SK-N-SH treated with all-trans-retinoic acid at 6 μM for 48 hours (cell line): Measurements from ENCODE around the gene RPN1.

Experiments
- ATAC-seq: fragments of 200-7000 bp; cut with Tn5 transposase; 3 replicates; pipeline ENCODE4 v1.9.1; 2020; ENCODE audit warnings: mild to moderate bottlenecking, moderate library complexity
- ARNTL ChIP-seq: fragments of 450-650 bp; formaldehyde crosslinking; IDR thresholded peaks from 2 replicates; pipeline ENCODE4 v1.5.0; 2020; ENCODE audit warnings: low read depth, mild to moderate bottlenecking, moderate library complexity, borderline replicate concordance
- BACH2 ChIP-seq: fragments of 250-450 bp; sonication (Bioruptor Pico); IDR thresholded peaks from 2 replicates; pipeline ENCODE4 v1.9.0; 2021; ENCODE audit warnings: mild to moderate bottlenecking, borderline replicate concordance
- CSDC2 ChIP-seq: fragments of 250-450 bp; sonication (Bioruptor Pico); IDR thresholded peaks from 2 replicates; pipeline ENCODE4 v1.5.0; 2020; ENCODE audit warnings: mild to moderate bottlenecking, moderate library complexity
- ESRRG ChIP-seq: fragments of 250-450 bp; sonication (Bioruptor Pico); IDR thresholded peaks from 2 replicates; pipeline ENCODE4 v1.6.1; 2021; ENCODE audit warnings: mild to moderate bottlenecking
- OSR1 ChIP-seq: fragments of 250-450 bp; sonication (Bioruptor Pico); IDR thresholded peaks from 2 replicates; pipeline ENCODE4 v1.8.0; 2022; ENCODE audit warnings: moderate library complexity, mild to moderate bottlenecking, inconsistent platforms
- PPARA ChIP-seq: fragments of 250-450 bp; sonication (Bioruptor Pico); IDR thresholded peaks from 2 replicates; pipeline ENCODE4 v1.5.0; 2020; ENCODE audit warnings: mild to moderate bottlenecking, borderline replicate concordance
- RARB ChIP-seq: fragments of 250-450 bp; sonication (Bioruptor Pico); IDR thresholded peaks from 2 replicates; pipeline ENCODE4 v1.8.0; 2021; ENCODE audit warnings: mild to moderate bottlenecking, moderate library complexity
- SNAI2 ChIP-seq: fragments of 250-450 bp; sonication (Bioruptor Pico); IDR thresholded peaks from 2 replicates; pipeline ENCODE4 v1.5.0; 2020; ENCODE audit warnings: mild to moderate bottlenecking, moderate library complexity
- TCF4 ChIP-seq: fragments of 250-450 bp; sonication (Bioruptor Pico); IDR thresholded peaks from 2 replicates; pipeline ENCODE4 v1.8.0; 2021; ENCODE audit warnings: mild to moderate bottlenecking, moderate library complexity, borderline replicate concordance
- TOX ChIP-seq: fragments of 250-450 bp; sonication (Bioruptor Pico); IDR thresholded peaks from 2 replicates; pipeline ENCODE4 v1.8.0; 2021; ENCODE audit warnings: mild to moderate bottlenecking, moderate library complexity, borderline replicate concordance
- ZC3H10 ChIP-seq: fragments of 250-450 bp; sonication (Bioruptor Pico); IDR thresholded peaks from 2 replicates; pipeline ENCODE4 v1.5.1; 2021; ENCODE audit warnings: mild to moderate bottlenecking, moderate library complexity
- ZFP3 ChIP-seq: fragments of 250-450 bp; sonication (Bioruptor Pico); IDR thresholded peaks from 2 replicates; pipeline ENCODE4 v1.5.0; 2020; ENCODE audit warnings: mild to moderate bottlenecking, moderate library complexity
- ZFP30 ChIP-seq: fragments of 450-650 bp; formaldehyde crosslinking; IDR thresholded peaks from 2 replicates; pipeline ENCODE4 v1.5.0; 2022; ENCODE audit warnings: mild to moderate bottlenecking, moderate library complexity
- ZNF70 ChIP-seq: fragments of 450-650 bp; formaldehyde crosslinking; IDR thresholded peaks from 2 replicates; pipeline ENCODE4 v1.5.0; 2020; ENCODE audit warnings: mild to moderate bottlenecking, moderate library complexity
- ZNF8 ChIP-seq: fragments of 450-650 bp; formaldehyde crosslinking; IDR thresholded peaks from 2 replicates; pipeline ENCODE4 v1.5.0; 2020; ENCODE audit warnings: mild to moderate bottlenecking, moderate library complexity
- TF ChIP-seq, protein P1 (sequence below): fragments of 250-450 bp; sonication (Bioruptor Pico); IDR thresholded peaks from 2 replicates; pipeline ENCODE4 v1.5.1; 2021; ENCODE audit warnings: mild to moderate bottlenecking, moderate library complexity
- TF ChIP-seq, protein P2 (sequence below): fragments of 250-450 bp; sonication (Bioruptor Pico); IDR thresholded peaks from 2 replicates; pipeline ENCODE4 v1.8.0; 2021; ENCODE audit warnings: low read depth, mild to moderate bottlenecking, moderate library complexity, borderline replicate concordance
- TF ChIP-seq, protein P3 (sequence below): fragments of 250-450 bp; sonication (Bioruptor Pico); IDR thresholded peaks from 2 replicates; pipeline ENCODE4 v1.5.0; 2020; ENCODE audit warnings: mild to moderate bottlenecking, moderate library complexity
- TF ChIP-seq, protein P4 (sequence below): fragments of 250-450 bp; sonication (Bioruptor Pico); IDR thresholded peaks from 2 replicates; pipeline ENCODE4 v1.5.1; 2020; ENCODE audit warnings: low read depth, mild to moderate bottlenecking, moderate library complexity
- TF ChIP-seq, protein P5 (sequence below): fragments of 250-450 bp; sonication (Bioruptor Pico); IDR thresholded peaks from 2 replicates; pipeline ENCODE4 v1.8.0; 2020; ENCODE audit warnings: mild to moderate bottlenecking, moderate library complexity, borderline replicate concordance

Gene RPN1

DNA sequence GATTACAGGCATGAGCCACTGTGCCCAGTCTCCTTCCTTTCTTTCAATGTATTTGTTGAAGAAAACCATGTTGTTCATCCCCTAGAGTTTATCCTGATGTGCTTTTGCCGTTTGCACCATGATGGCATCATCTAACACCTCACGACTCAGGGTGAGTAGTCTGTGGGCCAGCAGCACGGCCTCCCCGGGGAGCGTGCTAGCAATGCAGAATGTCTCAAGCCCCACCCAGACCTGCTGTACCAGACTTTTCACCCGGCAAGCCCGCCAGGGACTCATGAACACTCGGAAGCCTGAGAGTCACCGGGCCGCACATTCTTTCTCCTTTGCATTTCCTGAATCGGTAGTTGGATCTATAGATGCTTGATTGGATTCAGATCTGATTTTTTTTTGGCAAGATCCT lies 64.6 kb downstream of the RPN1 start:
- ATAC-seq, result no peak
- TF ChIP-seq ESRRG (CRISPR knock-in tag) (no peak), ARNTL (no peak), SNAI2 (CRISPR knock-in tag) (no peak), ZFP30 (CRISPR knock-in tag) (no peak), BACH2 (no peak), PPARA (CRISPR knock-in tag) (no peak), TOX (CRISPR knock-in tag) (no peak), CSDC2 (CRISPR knock-in tag) (no peak), ZC3H10 (CRISPR knock-in tag) (no peak), RARB (CRISPR knock-in tag) (no peak), TCF4 (CRISPR knock-in tag) (no peak)
- TF ChIP-seq, protein P1, sequence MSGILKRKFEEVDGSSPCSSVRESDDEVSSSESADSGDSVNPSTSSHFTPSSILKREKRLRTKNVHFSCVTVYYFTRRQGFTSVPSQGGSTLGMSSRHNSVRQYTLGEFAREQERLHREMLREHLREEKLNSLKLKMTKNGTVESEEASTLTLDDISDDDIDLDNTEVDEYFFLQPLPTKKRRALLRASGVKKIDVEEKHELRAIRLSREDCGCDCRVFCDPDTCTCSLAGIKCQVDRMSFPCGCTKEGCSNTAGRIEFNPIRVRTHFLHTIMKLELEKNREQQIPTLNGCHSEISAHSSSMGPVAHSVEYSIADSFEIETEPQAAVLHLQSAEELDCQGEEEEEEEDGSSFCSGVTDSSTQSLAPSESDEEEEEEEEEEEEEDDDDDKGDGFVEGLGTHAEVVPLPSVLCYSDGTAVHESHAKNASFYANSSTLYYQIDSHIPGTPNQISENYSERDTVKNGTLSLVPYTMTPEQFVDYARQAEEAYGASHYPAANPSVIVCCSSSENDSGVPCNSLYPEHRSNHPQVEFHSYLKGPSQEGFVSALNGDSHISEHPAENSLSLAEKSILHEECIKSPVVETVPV (CRISPR knock-in tag), result no peak
- TF ChIP-seq, protein P2, sequence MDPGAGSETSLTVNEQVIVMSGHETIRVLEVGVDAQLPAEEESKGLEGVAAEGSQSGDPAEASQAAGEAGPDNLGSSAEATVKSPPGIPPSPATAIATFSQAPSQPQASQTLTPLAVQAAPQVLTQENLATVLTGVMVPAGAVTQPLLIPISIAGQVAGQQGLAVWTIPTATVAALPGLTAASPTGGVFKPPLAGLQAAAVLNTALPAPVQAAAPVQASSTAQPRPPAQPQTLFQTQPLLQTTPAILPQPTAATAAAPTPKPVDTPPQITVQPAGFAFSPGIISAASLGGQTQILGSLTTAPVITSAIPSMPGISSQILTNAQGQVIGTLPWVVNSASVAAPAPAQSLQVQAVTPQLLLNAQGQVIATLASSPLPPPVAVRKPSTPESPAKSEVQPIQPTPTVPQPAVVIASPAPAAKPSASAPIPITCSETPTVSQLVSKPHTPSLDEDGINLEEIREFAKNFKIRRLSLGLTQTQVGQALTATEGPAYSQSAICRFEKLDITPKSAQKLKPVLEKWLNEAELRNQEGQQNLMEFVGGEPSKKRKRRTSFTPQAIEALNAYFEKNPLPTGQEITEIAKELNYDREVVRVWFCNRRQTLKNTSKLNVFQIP, result no peak
- TF ChIP-seq, protein P3, sequence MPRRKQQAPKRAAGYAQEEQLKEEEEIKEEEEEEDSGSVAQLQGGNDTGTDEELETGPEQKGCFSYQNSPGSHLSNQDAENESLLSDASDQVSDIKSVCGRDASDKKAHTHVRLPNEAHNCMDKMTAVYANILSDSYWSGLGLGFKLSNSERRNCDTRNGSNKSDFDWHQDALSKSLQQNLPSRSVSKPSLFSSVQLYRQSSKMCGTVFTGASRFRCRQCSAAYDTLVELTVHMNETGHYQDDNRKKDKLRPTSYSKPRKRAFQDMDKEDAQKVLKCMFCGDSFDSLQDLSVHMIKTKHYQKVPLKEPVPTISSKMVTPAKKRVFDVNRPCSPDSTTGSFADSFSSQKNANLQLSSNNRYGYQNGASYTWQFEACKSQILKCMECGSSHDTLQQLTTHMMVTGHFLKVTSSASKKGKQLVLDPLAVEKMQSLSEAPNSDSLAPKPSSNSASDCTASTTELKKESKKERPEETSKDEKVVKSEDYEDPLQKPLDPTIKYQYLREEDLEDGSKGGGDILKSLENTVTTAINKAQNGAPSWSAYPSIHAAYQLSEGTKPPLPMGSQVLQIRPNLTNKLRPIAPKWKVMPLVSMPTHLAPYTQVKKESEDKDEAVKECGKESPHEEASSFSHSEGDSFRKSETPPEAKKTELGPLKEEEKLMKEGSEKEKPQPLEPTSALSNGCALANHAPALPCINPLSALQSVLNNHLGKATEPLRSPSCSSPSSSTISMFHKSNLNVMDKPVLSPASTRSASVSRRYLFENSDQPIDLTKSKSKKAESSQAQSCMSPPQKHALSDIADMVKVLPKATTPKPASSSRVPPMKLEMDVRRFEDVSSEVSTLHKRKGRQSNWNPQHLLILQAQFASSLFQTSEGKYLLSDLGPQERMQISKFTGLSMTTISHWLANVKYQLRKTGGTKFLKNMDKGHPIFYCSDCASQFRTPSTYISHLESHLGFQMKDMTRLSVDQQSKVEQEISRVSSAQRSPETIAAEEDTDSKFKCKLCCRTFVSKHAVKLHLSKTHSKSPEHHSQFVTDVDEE (CRISPR knock-in tag), result no peak
- TF ChIP-seq, protein P4, sequence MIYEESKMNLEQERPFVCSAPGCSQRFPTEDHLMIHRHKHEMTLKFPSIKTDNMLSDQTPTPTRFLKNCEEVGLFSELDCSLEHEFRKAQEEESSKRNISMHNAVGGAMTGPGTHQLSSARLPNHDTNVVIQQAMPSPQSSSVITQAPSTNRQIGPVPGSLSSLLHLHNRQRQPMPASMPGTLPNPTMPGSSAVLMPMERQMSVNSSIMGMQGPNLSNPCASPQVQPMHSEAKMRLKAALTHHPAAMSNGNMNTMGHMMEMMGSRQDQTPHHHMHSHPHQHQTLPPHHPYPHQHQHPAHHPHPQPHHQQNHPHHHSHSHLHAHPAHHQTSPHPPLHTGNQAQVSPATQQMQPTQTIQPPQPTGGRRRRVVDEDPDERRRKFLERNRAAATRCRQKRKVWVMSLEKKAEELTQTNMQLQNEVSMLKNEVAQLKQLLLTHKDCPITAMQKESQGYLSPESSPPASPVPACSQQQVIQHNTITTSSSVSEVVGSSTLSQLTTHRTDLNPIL, result no peak

DNA sequence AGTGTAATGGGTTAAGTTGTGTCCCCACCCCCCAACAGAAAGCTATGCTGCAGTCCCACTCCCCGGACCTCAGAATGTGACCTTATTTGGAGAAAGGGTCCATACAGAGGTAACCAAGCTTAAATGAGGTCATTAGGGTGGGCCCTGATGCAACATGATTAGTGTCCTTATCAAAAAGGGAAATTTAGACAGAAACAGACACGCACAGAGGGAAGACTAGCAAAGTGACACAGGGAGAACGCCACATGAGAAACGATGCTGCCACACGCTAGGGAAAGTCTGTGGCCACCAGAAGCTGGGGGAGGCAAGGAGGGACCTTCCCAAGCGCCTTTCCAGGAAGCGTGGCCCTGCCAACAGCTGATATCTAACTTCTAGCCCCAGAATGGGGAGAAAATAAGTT lies 65.4 kb downstream of the RPN1 start:
- TF ChIP-seq ZFP3 (CRISPR knock-in tag) (no peak), ZNF8 (CRISPR knock-in tag) (no peak)
- ATAC-seq, result no peak

DNA sequence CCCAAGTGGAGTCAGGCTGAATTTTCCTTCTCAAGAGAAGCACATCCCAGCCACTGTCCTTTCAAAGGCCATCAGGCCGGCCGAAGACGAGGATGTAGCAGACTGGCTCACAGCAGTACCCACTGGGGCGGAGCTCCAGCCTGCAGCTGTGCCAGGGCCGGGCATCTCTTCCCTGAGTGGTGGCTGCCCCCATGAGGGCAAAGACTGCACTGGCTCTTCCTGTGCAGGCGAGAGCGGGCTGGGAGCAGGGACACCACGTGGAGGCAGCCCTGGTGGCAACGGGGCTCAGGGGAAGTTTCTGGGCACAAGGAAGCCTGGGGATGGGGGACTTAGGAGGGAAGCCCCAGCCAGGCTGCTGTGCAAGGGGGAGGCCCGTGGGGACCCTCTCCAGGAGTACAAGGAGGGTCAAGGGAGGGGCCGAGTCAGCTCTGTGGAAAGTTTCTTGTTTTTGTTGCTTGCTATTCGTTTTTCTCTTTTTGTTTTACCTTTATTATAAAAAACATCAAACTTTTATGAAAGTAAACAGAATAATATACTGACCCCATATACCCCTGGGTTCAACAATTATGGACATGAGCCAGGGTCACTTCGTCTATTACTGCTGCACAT lies 66.1 kb downstream of the RPN1 start:
- TF ChIP-seq SNAI2 (CRISPR knock-in tag) (no peak), TCF4 (CRISPR knock-in tag) (no peak), ZFP3 (CRISPR knock-in tag) (no peak), ZNF70 (no peak), OSR1 (CRISPR knock-in tag) (no peak), ESRRG (CRISPR knock-in tag) (no peak), ARNTL (no peak), CSDC2 (CRISPR knock-in tag) (no peak)
- TF ChIP-seq, protein P5, sequence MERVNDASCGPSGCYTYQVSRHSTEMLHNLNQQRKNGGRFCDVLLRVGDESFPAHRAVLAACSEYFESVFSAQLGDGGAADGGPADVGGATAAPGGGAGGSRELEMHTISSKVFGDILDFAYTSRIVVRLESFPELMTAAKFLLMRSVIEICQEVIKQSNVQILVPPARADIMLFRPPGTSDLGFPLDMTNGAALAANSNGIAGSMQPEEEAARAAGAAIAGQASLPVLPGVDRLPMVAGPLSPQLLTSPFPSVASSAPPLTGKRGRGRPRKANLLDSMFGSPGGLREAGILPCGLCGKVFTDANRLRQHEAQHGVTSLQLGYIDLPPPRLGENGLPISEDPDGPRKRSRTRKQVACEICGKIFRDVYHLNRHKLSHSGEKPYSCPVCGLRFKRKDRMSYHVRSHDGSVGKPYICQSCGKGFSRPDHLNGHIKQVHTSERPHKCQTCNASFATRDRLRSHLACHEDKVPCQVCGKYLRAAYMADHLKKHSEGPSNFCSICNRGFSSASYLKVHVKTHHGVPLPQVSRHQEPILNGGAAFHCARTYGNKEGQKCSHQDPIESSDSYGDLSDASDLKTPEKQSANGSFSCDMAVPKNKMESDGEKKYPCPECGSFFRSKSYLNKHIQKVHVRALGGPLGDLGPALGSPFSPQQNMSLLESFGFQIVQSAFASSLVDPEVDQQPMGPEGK (CRISPR knock-in tag), result no peak
- TF ChIP-seq, protein P2, result no peak
- TF ChIP-seq, protein P4, result no peak
- TF ChIP-seq, protein P3 (CRISPR knock-in tag), result no peak
- TF ChIP-seq, all 23 proteins: peak for 0
- peak; percentile 100 for ATAC-seq
